Activated naive CD4-positive, alpha-beta T cell treated with Interleukin-2 at 50 U/mL for 16 hours (primary cell): ENCODE measurements around the gene AASDHPPT.
"Not testable (repeated sequence)": the region's sequence is repeated elsewhere in the genome, so short reads cannot be mapped to it uniquely, and the experiment has no call there.

Source experiments
- DNase-seq: peaks from one replicate; pipeline ENCODE4 v3.0.0-alpha.2; 2020

The AASDHPPT gene

GRCh38 chr11:106077609-106078455, at the start of gene AASDHPPT:
TSS of gene AASDHPPT (plus strand) at chr11:106077662. CDS start at chr11:106077711, 49 bp downstream.
- DNase-seq, result no peak

- no peak for DNase-seq
Observed at GRCh38 chr11:106030609-106031008, 46.9 kb upstream of the AASDHPPT start.

DNA sequence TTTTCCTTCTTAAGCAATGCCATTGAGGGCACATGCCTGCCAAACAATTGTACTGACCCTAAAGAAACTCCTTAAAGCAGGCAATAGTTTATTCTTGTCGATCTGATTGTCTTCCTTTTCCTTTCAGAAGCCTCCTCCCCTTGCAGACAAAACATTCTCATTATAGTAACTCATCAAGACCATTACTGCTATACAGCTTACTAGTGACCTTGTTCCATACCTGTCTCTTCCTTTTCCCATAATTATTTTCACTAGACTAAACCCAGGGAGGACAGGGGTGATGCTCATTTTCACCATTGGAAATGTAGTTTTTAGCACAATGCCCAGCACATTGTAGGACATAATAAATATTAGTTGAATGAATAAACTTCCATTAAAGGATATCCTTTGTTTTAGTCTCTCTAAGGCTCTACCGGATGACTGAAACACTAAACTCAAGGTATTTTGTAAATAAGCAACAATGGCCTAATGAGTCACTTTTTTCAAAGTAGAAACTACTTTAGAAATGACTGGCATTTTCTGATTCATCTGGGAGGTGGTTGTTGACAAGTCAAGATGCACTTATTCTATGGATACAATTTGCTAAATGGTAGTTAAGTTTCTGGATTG, 46.2 kb upstream of the AASDHPPT start:
- DNase-seq, result no peak

DNA sequence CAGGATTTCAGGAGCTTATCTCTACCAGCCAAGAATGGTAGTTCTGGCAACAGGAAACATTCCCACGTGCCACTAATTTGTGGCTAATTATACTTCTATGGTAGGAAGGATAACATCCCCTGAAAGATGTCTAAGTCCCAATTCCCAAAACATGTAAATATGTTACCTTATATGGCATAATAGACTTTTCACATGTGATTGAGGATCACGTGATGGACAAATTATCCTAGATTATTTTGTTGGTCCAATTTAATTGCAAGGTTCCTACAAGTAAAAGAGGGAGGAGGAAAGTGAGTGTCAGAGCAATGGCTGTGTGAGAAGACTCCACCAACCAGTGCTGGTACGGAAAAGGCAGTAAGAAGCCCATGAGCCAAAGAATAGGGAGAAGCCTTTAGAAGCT, 45.5 kb upstream of the AASDHPPT start:
- DNase-seq, result no peak

DNA sequence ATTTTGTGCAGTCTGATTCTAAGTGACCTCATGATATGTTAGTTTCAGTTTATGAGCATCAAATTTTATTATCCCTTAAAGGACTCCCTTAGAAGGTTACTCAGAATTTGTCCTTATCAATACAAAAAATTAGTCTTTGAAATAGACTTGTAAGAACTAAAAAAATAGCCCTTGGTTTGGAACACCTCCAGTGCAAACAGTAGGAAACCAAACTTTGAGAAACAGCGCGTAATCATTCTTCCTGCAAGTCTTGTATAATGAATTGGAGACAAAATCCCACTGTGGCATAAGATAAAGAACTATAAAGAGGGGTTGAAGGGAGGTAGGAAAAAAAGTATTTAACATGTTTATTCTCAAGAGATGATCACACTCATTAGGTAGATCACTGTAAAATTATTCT, 44.6 kb upstream of the AASDHPPT start:
- no peak for DNase-seq

GRCh38 chr11:106043540-106043939, 33.9 kb upstream of the AASDHPPT start:
- no peak for DNase-seq

- DNase-seq, result no peak
Observed at GRCh38 chr11:106047631-106048030, 29.8 kb upstream of the AASDHPPT start.

DNA sequence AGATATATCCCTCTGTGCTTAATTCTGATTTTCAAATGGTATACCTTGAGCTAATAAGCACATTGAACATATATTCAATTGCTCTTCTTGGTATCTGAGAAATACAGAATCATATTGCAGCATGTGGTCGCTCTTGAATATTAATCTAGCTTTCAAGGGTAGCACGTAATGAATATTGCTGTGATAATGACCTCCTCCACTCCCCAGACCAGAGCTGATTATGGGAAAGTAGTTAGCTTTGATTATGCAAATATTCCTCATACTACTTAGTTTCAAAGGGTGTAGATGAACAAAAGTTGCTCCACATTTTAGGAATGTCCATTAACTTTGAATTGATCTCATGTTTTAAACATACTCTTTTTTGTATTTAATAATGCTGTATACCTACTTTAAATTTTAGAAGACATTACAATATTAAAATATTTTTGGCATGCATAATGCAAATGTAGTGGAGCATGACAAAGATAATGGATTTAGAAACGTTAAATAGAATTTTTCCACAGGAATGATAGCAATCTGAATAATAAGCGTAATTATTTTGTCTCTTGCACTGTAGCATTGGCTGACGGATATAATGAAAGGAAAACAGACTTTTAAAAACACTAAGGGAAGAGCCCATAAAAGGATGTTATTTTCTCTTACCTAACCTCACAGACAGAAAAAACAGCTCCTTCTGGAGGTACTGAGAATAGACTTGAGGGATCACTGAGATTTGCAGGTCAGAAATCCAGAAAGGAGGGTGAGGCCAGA, 27.6 kb upstream of the AASDHPPT start:
- DNase-seq, result no peak

- DNase-seq, result no peak
Observed at GRCh38 chr11:106051103-106051502, 26.4 kb upstream of the AASDHPPT start.

- not testable (repeated sequence) for DNase-seq
Observed at GRCh38 chr11:106058377-106058776, 19.1 kb upstream of the AASDHPPT start.

DNA sequence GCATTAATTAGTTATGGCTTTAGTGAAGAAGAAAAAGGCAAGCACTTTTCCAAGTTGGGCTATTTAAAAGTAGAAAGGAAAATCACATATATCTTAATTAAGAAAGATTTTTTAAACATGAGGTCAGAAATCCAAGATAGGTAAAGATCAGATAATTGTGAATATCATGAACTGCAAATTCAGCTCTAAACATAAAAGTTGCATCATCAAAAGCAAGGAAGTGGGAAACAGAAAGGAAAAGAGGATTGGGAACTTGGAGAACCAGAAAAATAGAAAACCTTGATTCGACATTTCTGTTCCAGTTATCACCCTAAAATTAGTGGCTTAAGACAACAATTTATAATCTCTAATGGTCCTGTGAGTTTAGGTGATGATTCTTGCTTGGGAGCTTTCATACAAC, 17.8 kb upstream of the AASDHPPT start:
- no peak for DNase-seq

GRCh38 chr11:106061249-106061784, 16.1 kb upstream of the AASDHPPT start:
- DNase-seq, result no peak

GRCh38 chr11:106061954-106062949, 15.2 kb upstream of the AASDHPPT start:
- no peak for DNase-seq

DNA sequence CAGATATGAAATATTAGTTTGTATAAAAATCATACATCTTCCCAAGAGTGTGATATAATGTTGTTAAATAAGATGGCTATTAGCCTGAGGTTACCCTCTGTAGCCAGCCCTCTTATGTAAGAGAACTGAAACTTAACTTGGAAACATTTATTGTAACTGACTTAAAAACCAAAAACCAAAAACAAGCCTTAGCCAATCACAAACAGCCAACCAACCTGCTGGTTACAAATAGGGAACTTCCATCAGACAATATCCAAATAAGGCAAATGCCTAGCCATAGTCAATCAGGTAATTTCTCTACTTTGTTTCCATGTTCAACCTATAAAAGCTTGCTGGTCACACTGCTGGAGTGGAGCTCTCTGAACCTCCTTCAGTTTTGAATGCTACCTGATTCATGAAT, 14.5 kb upstream of the AASDHPPT start:
- DNase-seq, result no peak

DNA sequence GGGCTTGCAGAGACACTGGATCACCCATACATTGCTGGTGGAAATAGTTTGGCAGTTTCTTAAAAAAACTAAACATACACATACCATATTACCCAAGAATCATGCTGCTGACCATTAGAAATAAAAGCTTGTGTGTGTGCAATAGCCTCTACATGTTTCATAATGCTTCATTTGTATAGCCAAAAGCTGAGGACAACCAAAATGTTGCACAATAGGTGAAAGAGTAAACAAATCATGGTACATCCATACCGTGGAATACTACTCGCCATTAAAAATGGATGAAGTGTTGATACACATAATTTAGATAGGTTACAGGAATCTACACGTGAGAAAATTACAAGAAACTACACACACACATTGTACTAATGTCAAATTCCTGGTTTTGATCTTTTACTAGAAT, 6.9 kb upstream of the AASDHPPT start:
- DNase-seq, result no peak

DNA sequence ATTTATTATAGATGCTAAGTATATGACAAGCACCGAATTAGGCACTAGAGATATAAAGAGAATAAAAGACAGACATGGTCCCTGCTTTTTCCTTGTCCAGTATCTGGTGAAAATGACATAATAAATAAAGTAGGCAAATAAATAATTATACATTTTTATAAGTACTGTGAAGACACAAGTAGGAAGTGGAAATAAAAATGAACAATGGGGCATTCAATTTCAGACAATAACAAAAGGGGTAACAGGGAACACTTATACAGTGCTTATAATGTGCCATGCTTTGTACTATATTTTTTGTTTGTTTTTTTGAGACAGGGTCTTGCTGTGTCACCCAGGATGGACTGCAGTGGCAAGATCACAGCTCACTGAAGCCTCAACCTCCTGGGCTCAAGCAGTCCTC, 4.7 kb upstream of the AASDHPPT start:
- DNase-seq, result no peak

DNA sequence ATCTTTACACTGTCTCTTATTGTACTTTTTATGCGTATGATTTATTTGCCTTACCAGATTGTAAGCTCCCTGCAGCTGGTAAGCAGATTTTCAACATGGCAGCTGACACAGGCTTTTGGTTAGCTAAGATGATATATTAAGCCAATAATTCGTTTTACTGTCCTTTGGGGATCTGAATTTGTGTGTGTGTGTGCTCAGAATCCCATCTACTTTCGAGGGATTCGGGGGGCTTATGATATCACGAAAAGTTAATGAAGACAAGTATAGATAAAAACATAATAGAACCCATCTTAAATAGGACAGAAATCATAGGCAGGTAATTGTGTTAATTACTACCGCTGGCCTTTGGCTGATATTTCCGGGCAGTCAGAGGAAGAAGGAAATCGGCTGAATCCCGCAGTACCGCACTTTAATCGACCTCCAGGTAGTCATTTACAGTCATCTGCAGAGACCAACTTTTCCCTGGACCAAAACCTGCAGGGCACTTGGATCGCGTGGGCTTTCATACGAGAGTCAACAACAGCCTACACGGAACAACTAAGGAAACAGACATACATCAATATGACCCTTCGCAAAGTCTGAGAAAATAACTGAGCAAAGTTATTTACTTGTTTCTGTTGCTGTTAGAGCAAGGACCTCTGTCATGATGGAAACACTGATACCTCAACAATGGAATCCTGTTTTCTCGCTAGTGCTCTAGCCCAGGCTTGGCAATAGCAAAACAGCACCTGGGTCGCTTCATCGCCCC, 1.1 kb upstream of the AASDHPPT start:
- peak; percentile 6 for DNase-seq

- DNase-seq, result peak; percentile 99
Observed at GRCh38 chr11:106076919-106077608, 398 bp upstream of the AASDHPPT start, which contains the start of gene KBTBD3. TSS of gene KBTBD3 (minus strand) at chr11:106077347. CDS start at chr11:106059097, 18,250 bp downstream.

DNA sequence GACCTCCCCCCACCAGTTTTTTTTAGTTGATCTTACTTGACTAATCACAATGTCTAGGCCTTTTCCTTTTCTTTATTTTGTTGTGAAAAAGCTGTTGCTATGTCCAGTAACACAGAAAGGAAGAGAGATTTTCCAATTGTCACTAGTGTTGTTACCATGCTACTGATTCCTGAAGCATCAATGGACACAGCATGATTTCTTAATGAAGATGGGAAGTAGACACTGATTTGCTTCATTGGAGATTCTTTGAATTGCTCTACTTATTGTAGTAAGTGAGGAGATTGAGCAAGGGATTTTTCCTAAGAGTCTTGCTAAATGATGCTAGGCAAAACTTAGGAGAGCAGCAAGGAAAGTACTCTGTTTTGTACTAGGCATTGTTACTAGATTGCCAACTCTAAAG, 4.6 kb downstream of the AASDHPPT start:
- DNase-seq, result no peak

DNA sequence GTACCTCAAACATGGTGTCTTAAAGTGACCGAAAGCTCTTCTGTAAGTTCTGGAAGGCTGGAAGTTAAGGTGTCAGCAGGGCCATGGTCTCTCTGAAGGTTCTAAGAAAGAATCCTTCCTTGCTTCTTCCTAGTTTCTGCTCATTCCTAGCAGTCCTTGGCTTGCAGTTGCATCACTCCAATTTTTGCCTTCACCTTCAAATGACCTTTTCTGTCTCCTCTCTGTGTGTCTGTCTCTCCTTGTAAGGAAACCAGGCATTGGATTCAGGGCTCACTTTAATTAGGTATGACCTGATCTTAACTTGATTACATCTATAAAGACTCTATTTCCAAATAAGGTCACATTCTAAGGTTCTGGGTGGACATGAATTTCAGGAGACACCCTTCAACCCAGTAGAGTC, 8.7 kb downstream of the AASDHPPT start:
- DNase-seq, result no peak

DNA sequence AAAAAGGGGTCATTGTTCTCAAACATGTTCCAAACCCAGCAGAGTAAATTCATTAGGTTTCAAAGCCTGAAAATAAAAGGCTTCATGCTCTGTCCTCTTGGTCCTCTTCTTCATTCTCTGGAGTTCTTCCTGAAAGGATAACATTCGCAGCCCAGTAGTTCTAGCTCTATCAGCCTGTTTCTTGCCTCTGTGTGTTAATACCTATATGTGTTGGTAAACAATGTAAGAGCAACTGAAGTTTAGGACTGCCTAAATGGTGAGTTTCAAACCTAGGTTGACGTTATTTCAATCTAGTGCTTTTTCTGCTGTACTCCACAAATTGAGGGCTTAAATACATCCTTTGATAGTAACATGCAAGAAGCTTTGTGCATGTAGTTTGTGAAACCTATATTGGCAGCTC, 9.4 kb downstream of the AASDHPPT start:
- no peak for DNase-seq
